ENCODE measurements around the gene XRN1. TPM values are rescaled to one million over a fixed set of nuclear protein-coding genes. Genes with fewer than 3 reads are reported as not detected.
"Not testable (repeated sequence)": the region's sequence is repeated elsewhere in the genome, so short reads cannot be mapped to it uniquely, and the experiment has no call there.

The XRN1 gene
- total RNA-seq, 5 donors from 2014 or later (not counting 1 experiment from before 2014, with no cell fraction given) = 67.8 to 118 (median 84.0) TPM

- DNase-seq (no peak), ATAC-seq (replicated peaks in 1 of 4) (no peak)
- H3K27ac Mint-ChIP-seq = no peak overlapping the region
- H3K4me1 ChIP-seq (ENCODE audit: control insufficient read depth in 1 of 2, extremely low read depth in 1 of 2, insufficient read depth in 2 of 2, low read length in 2 of 2) = peaks cover 0 to 9% of the 10 kb centered on the region in 2 experiments
- POLR2A ChIA-PET = interaction anchor here in 1 of 2 donors (1.0 kb wide), 1 partner anchor 58 kb away, joined by 3 read pairs; no protein-coding TSS in a partner anchor
- no peak overlapping the region for H3K4me3 ChIP-seq (ENCODE audit: control insufficient read depth in 1 of 2, extremely low read depth in 1 of 2, low read length in 1 of 2)
- H3K27me3 ChIP-seq (replicated peaks in 1 of 2; ENCODE audit: control insufficient read depth in 2 of 2, extremely low read depth in 1 of 2, insufficient read depth in 2 of 2, low read length in 1 of 2) = peaks cover 0 to 3% of the 10 kb centered on the region in 2 experiments
- H3K4me1 Mint-ChIP-seq = peaks cover 18 to 26% (median 20%) of the 10 kb centered on the region in 3 donors
- no peaks in the 10 kb centered on the region for H3K9me3 ChIP-seq
- no peak overlapping the region for H3K4me3 Mint-ChIP-seq
- H3K27me3 Mint-ChIP-seq = no peaks in the 10 kb centered on the region
- H3K36me3 ChIP-seq (ENCODE audit: control insufficient read depth in 2 of 2, extremely low read depth in 1 of 2, insufficient read depth in 1 of 2, low read length in 1 of 2) = peaks cover 0 to 28% of the 10 kb centered on the region in 2 donors
- 91% methylated on average over 2 of the region's 5 CpGs for WGBS (ENCODE audit: insufficient coverage)
- no peaks in the 10 kb centered on the region for H3K9me3 Mint-ChIP-seq
- CTCF ChIA-PET = interaction anchor here in 1 of 2 donors (1.0 kb wide), 2 partner anchors 56 to 132 kb away, joined by 3 read pairs; no protein-coding TSS in a partner anchor
- no peak overlapping the region for H3K27ac ChIP-seq (ENCODE audit: low read length)
- peaks cover 34% of the 10 kb centered on the region for H3K36me3 Mint-ChIP-seq
Observed at GRCh38 chr3:142450881-142451280, 3.0 kb upstream of the XRN1 start.

GRCh38 chr3:142450189-142450588 is 2.4 kb upstream of the XRN1 start:
- Mint-ChIP-seq H3K27me3 (no peaks in the 10 kb centered on the region), H3K27ac (peak overlapping the region in 1 of 2 donors; percentile 19), H3K36me3 (peaks cover 28% of the 10 kb centered on the region), H3K4me1 (peaks cover 25 to 32% (median 27%) of the 10 kb centered on the region in 3 donors), H3K9me3 (no peaks in the 10 kb centered on the region), H3K4me3 (no peak overlapping the region)
- ChIA-PET POLR2A (interaction anchor here in 1 of 2 donors (1.0 to 1.1 kb wide), 2 partner anchors 59 to 551 kb away, joined by 3 to 4 read pairs; partner anchors contain the start of gene U2SURP), CTCF (interaction anchor here in 1 of 2 donors (1.0 kb wide), 1 partner anchor 132 kb away, joined by 3 read pairs; no protein-coding TSS in a partner anchor)
- Histone ChIP-seq H3K27ac (ENCODE audit: low read length) (no peak overlapping the region), H3K4me1 (ENCODE audit: control insufficient read depth in 1 of 2, extremely low read depth in 1 of 2, insufficient read depth in 2 of 2, low read length in 2 of 2) (peaks cover 4 to 15% of the 10 kb centered on the region in 2 experiments), H3K9me3 (no peaks in the 10 kb centered on the region), H3K36me3 (ENCODE audit: control insufficient read depth in 2 of 2, extremely low read depth in 1 of 2, insufficient read depth in 1 of 2, low read length in 1 of 2) (peaks cover 0 to 28% of the 10 kb centered on the region in 2 donors), H3K27me3 (replicated peaks in 1 of 2; ENCODE audit: control insufficient read depth in 2 of 2, extremely low read depth in 1 of 2, insufficient read depth in 2 of 2, low read length in 1 of 2) (peaks cover 0 to 3% of the 10 kb centered on the region in 2 experiments), H3K4me3 (ENCODE audit: control insufficient read depth in 1 of 2, extremely low read depth in 1 of 2, low read length in 1 of 2) (no peak overlapping the region)
- no CpG with 5 or more reads among the region's 3 CpGs for WGBS (ENCODE audit: insufficient coverage)
- ATAC-seq (replicated peaks in 1 of 4) (no peak), DNase-seq (no peak)

GRCh38 chr3:142447301-142447851 is 461 bp downstream of the XRN1 start:
- WGBS (ENCODE audit: insufficient coverage) = 0% methylated on average over 32 of the region's 35 CpGs
- Histone ChIP-seq H3K36me3 (ENCODE audit: control insufficient read depth in 2 of 2, extremely low read depth in 1 of 2, insufficient read depth in 1 of 2, low read length in 1 of 2) (peaks cover 0 to 14% of the 10 kb centered on the region in 2 donors), H3K4me1 (ENCODE audit: control insufficient read depth in 1 of 2, extremely low read depth in 1 of 2, insufficient read depth in 2 of 2, low read length in 2 of 2) (peaks cover 15 to 16% of the 10 kb centered on the region in 2 experiments), H3K27ac (ENCODE audit: low read length) (peak overlapping the region; percentile 97), H3K4me3 (ENCODE audit: control insufficient read depth in 1 of 2, extremely low read depth in 1 of 2, low read length in 1 of 2) (peak overlapping the region; percentile 91 to 100), H3K9me3 (no peaks in the 10 kb centered on the region), H3K27me3 (replicated peaks in 1 of 2; ENCODE audit: control insufficient read depth in 2 of 2, extremely low read depth in 1 of 2, insufficient read depth in 2 of 2, low read length in 1 of 2) (peaks cover 0 to 3% of the 10 kb centered on the region in 2 experiments)
- peak; percentile 43 to 59 (median 49) for ATAC-seq (replicated peaks in 1 of 4)
- Mint-ChIP-seq H3K9me3 (no peaks in the 10 kb centered on the region), H3K4me1 (peaks cover 50 to 59% (median 51%) of the 10 kb centered on the region in 3 donors), H3K27me3 (no peaks in the 10 kb centered on the region), H3K36me3 (peaks cover 18% of the 10 kb centered on the region), H3K27ac (peak overlapping the region; percentile 99), H3K4me3 (peak overlapping the region; percentile 99 to 100 (median 99))
- ChIA-PET POLR2A (interaction anchor here (0.6 to 1.4 kb wide), 5 partner anchors 131 to 1527 kb away, joined by 3 to 5 read pairs (median 4); partner anchors contain the start of gene ATR (in 1 of the 2)), CTCF (no interaction called here)
- peak in 34 of 35 experiments; percentile 4 to 58 (median 30) for DNase-seq

GRCh38 chr3:142445816-142446254 is 2.0 kb downstream of the XRN1 start:
- no peak for ATAC-seq (replicated peaks in 1 of 4)
- Histone ChIP-seq H3K27ac (ENCODE audit: low read length) (peak overlapping the region; percentile 97), H3K4me3 (ENCODE audit: control insufficient read depth in 1 of 2, extremely low read depth in 1 of 2, low read length in 1 of 2) (peak overlapping the region in 1 of 2 donors; percentile 91), H3K27me3 (replicated peaks in 1 of 2; ENCODE audit: control insufficient read depth in 2 of 2, extremely low read depth in 1 of 2, insufficient read depth in 2 of 2, low read length in 1 of 2) (peaks cover 0 to 3% of the 10 kb centered on the region in 2 experiments), H3K4me1 (ENCODE audit: control insufficient read depth in 1 of 2, extremely low read depth in 1 of 2, insufficient read depth in 2 of 2, low read length in 2 of 2) (peaks cover 15 to 18% of the 10 kb centered on the region in 2 experiments), H3K36me3 (ENCODE audit: control insufficient read depth in 2 of 2, extremely low read depth in 1 of 2, insufficient read depth in 1 of 2, low read length in 1 of 2) (peaks cover 0 to 4% of the 10 kb centered on the region in 2 donors), H3K9me3 (no peaks in the 10 kb centered on the region)
- no peaks in the 10 kb centered on the region for H3K27me3 Mint-ChIP-seq
- POLR2A ChIA-PET = interaction anchor here (0.5 to 1.2 kb wide), 3 partner anchors 18 to 721 kb away, joined by 3 to 5 read pairs (median 3); no protein-coding TSS in a partner anchor
- DNase-seq = peak in 1 of 35 experiments; percentile 35
- peak overlapping the region; percentile 87 to 99 for H3K27ac Mint-ChIP-seq
- H3K36me3 Mint-ChIP-seq = peaks cover 15% of the 10 kb centered on the region
- no peaks in the 10 kb centered on the region for H3K9me3 Mint-ChIP-seq
- H3K4me3 Mint-ChIP-seq = peak overlapping the region; percentile 99 to 100 (median 99)
- 32% methylated on average over 6 of the region's 6 CpGs for WGBS (ENCODE audit: insufficient coverage)
- CTCF ChIA-PET = interaction anchor here in 1 of 2 donors (0.6 kb wide), 1 partner anchor 18 kb away, joined by 4 read pairs; no protein-coding TSS in a partner anchor
- peaks cover 64 to 74% (median 67%) of the 10 kb centered on the region in 3 donors for H3K4me1 Mint-ChIP-seq

GRCh38 chr3:142444343-142444742 is 3.5 kb downstream of the XRN1 start:
- no peaks in the 10 kb centered on the region for H3K9me3 Mint-ChIP-seq
- DNase-seq = no peak
- WGBS (ENCODE audit: insufficient coverage) = 95% methylated on average over 3 of the region's 11 CpGs
- H3K36me3 Mint-ChIP-seq = peaks cover 9% of the 10 kb centered on the region
- H3K27me3 Mint-ChIP-seq = no peaks in the 10 kb centered on the region
- Histone ChIP-seq H3K36me3 (ENCODE audit: control insufficient read depth in 2 of 2, extremely low read depth in 1 of 2, insufficient read depth in 1 of 2, low read length in 1 of 2) (no peaks in the 10 kb centered on the region), H3K27ac (ENCODE audit: low read length) (no peak overlapping the region), H3K27me3 (replicated peaks in 1 of 2; ENCODE audit: control insufficient read depth in 2 of 2, extremely low read depth in 1 of 2, insufficient read depth in 2 of 2, low read length in 1 of 2) (peaks cover 0 to 3% of the 10 kb centered on the region in 2 experiments), H3K9me3 (no peaks in the 10 kb centered on the region), H3K4me3 (ENCODE audit: control insufficient read depth in 1 of 2, extremely low read depth in 1 of 2, low read length in 1 of 2) (no peak overlapping the region), H3K4me1 (ENCODE audit: control insufficient read depth in 1 of 2, extremely low read depth in 1 of 2, insufficient read depth in 2 of 2, low read length in 2 of 2) (peaks cover 15 to 24% of the 10 kb centered on the region in 2 experiments)
- H3K4me3 Mint-ChIP-seq = peak overlapping the region in 1 of 3 donors; percentile 99
- peaks cover 72 to 88% (median 78%) of the 10 kb centered on the region in 3 donors for H3K4me1 Mint-ChIP-seq
- ChIA-PET CTCF (no interaction called here), POLR2A (interaction anchor here in 1 of 2 donors (0.5 kb wide), 1 partner anchor 50 kb away, joined by 3 read pairs; no protein-coding TSS in a partner anchor)
- no peak overlapping the region for H3K27ac Mint-ChIP-seq
- no peak for ATAC-seq (replicated peaks in 1 of 4)

- peak overlapping the region in 1 of 2 donors; percentile 28 for H3K27ac Mint-ChIP-seq
- H3K36me3 ChIP-seq (ENCODE audit: control insufficient read depth in 2 of 2, extremely low read depth in 1 of 2, insufficient read depth in 1 of 2, low read length in 1 of 2); H3K27ac ChIP-seq (ENCODE audit: low read length); ATAC-seq (replicated peaks in 1 of 4); H3K4me3 Mint-ChIP-seq; H3K36me3 Mint-ChIP-seq; H3K27me3 Mint-ChIP-seq; H3K9me3 ChIP-seq; H3K9me3 Mint-ChIP-seq; H3K27me3 ChIP-seq (replicated peaks in 1 of 2; ENCODE audit: control insufficient read depth in 2 of 2, extremely low read depth in 1 of 2, insufficient read depth in 2 of 2, low read length in 1 of 2); DNase-seq; CTCF ChIA-PET; H3K4me3 ChIP-seq (ENCODE audit: control insufficient read depth in 1 of 2, extremely low read depth in 1 of 2, low read length in 1 of 2): not testable (repeated sequence)
- peaks cover 80 to 91% (median 83%) of the 10 kb centered on the region in 3 donors for H3K4me1 Mint-ChIP-seq
- POLR2A ChIA-PET = interaction anchor here in 1 of 2 donors (0.6 kb wide), 1 partner anchor 101 kb away, joined by 6 read pairs; no protein-coding TSS in a partner anchor
- H3K4me1 ChIP-seq (ENCODE audit: control insufficient read depth in 1 of 2, extremely low read depth in 1 of 2, insufficient read depth in 2 of 2, low read length in 2 of 2) = peaks cover 11 to 26% of the 10 kb centered on the region in 2 experiments
- 98% methylated on average over 5 of the region's 12 CpGs for WGBS (ENCODE audit: insufficient coverage)
Observed at GRCh38 chr3:142443060-142443459, 4.8 kb downstream of the XRN1 start.

Measured in T-cell (primary cell).